GM19238 (cell line): ENCODE data around the gene COPA.

ENCODE experiments used
- DNase-seq: peaks from one replicate; pipeline ENCODE4 v3.0.0; 2011; ENCODE audit warnings: low spot score; ENCODE audit not compliant: insufficient read length

The COPA gene

GRCh38 chr1:160363010-160363409 lies 20.0 kb upstream of the COPA start:
- no peak for DNase-seq

GRCh38 chr1:160362168-160362957 lies 19.3 kb upstream of the COPA start:
- DNase-seq, result no peak

- DNase-seq, result no peak
Observed at GRCh38 chr1:160361814-160362167, 18.7 kb upstream of the COPA start.

GRCh38 chr1:160361199-160361598 lies 18.1 kb upstream of the COPA start:
- no peak for DNase-seq

GRCh38 chr1:160360227-160360695 lies 17.2 kb upstream of the COPA start:
- no peak for DNase-seq

GRCh38 chr1:160359559-160360226 lies 16.6 kb upstream of the COPA start:
- no peak for DNase-seq

GRCh38 chr1:160358073-160358472 lies 15.0 kb upstream of the COPA start:
- DNase-seq, result no peak

- DNase-seq, result no peak
Observed at GRCh38 chr1:160357286-160358002, 14.4 kb upstream of the COPA start.

GRCh38 chr1:160354388-160354985 lies 11.4 kb upstream of the COPA start:
- no peak for DNase-seq

GRCh38 chr1:160353223-160353622 lies 10.2 kb upstream of the COPA start:
- no peak for DNase-seq

- DNase-seq, result no peak
Observed at GRCh38 chr1:160352555-160352954, 9.5 kb upstream of the COPA start.

GRCh38 chr1:160351629-160352028 lies 8.6 kb upstream of the COPA start:
- no peak for DNase-seq

- DNase-seq, result peak; percentile 36
Observed at GRCh38 chr1:160346958-160347357, 3.9 kb upstream of the COPA start.

GRCh38 chr1:160346463-160346862 lies 3.4 kb upstream of the COPA start:
- DNase-seq, result no peak

- DNase-seq, result no peak
Observed at GRCh38 chr1:160344936-160345335, 1.9 kb upstream of the COPA start.

GRCh38 chr1:160344241-160344640 lies 1.2 kb upstream of the COPA start:
- DNase-seq, result no peak

- DNase-seq, result no peak
Observed at GRCh38 chr1:160342526-160342925, 524 bp downstream of the COPA start.

- DNase-seq, result no peak
Observed at GRCh38 chr1:160340866-160341265, 2.2 kb downstream of the COPA start.

GRCh38 chr1:160340146-160340545 lies 2.9 kb downstream of the COPA start:
- no peak for DNase-seq

- DNase-seq, result no peak
Observed at GRCh38 chr1:160338580-160338979, 4.5 kb downstream of the COPA start.

GRCh38 chr1:160332516-160332915 lies 10.5 kb downstream of the COPA start:
- DNase-seq, result no peak

- DNase-seq, result no peak
Observed at GRCh38 chr1:160330119-160330518, 12.9 kb downstream of the COPA start.
